Epithelial cell of esophagus (primary cell): ENCODE measurements around the gene ARHGAP30.
A peak's percentile ranks its signal among the peaks of the same experiment; 100 is the strongest.
"Not testable (repeated sequence)": the region's sequence is repeated elsewhere in the genome, so short reads cannot be mapped to it uniquely, and the experiment has no call there.

ENCODE experiments used
- DNase-seq: peaks from one replicate; pipeline ENCODE4 v3.0.0; 2010; ENCODE audit warnings: low read depth
- H3K4me3 ChIP-seq: 2 replicates; pipeline ENCODE4 v1.5.1; 2011; ENCODE audit warnings: mild to moderate bottlenecking, low read length, control low read depth
- TF ChIP-seq, protein P1 (sequence below): IDR thresholded peaks from 2 replicates; pipeline ENCODE4 v1.5.1; 2011; ENCODE audit warnings: low read depth, mild to moderate bottlenecking, low read length, control low read depth, inconsistent platforms; ENCODE audit not compliant: insufficient read depth; ENCODE audit errors: missing control alignments

The ARHGAP30 gene

DNA sequence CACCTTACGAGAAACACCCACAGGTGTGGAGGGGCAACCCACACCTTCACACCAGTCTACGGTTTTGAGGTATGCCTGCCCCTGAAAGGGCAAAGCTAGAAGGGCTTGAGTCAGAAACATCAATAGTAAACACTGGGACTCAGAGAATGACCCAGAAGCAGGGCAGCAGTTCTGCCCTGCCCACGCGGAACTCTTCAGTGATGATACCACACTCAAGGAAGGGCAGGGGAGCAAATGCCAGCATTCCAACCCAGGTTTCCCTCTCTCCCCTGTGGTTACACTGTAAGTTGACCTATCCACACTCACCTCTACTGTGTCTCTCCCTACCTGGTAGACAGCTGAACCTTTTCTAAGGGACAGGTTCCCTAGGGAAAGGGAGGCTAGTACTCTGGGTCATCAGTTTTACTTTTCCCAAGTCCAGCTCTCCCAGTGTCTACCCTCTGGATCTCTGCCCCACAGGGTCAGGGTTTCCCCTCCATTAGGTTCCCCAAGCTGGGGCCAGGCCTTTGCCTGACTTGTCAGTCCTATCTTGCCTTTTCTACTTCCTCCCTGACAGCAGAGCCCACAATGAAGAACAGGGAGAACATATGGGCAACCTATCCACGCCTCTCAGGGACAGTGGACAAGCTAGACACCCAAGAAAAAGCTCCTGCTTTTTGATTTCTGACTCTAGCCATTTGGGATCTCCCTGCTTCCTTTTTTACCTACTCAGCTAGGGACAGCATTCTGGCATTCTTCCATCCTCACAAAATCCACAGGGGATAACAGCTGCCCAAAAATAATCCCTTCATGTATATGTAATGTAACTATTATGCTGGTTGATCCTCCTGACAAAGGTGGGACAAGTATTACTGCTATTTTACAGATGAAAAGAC, 51.7 kb downstream of the ARHGAP30 start:
- TF ChIP-seq, protein P1, sequence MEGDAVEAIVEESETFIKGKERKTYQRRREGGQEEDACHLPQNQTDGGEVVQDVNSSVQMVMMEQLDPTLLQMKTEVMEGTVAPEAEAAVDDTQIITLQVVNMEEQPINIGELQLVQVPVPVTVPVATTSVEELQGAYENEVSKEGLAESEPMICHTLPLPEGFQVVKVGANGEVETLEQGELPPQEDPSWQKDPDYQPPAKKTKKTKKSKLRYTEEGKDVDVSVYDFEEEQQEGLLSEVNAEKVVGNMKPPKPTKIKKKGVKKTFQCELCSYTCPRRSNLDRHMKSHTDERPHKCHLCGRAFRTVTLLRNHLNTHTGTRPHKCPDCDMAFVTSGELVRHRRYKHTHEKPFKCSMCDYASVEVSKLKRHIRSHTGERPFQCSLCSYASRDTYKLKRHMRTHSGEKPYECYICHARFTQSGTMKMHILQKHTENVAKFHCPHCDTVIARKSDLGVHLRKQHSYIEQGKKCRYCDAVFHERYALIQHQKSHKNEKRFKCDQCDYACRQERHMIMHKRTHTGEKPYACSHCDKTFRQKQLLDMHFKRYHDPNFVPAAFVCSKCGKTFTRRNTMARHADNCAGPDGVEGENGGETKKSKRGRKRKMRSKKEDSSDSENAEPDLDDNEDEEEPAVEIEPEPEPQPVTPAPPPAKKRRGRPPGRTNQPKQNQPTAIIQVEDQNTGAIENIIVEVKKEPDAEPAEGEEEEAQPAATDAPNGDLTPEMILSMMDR = no peak
- H3K4me3 ChIP-seq = peak overlapping the region; percentile 98
- DNase-seq = peak; percentile 49

DNA sequence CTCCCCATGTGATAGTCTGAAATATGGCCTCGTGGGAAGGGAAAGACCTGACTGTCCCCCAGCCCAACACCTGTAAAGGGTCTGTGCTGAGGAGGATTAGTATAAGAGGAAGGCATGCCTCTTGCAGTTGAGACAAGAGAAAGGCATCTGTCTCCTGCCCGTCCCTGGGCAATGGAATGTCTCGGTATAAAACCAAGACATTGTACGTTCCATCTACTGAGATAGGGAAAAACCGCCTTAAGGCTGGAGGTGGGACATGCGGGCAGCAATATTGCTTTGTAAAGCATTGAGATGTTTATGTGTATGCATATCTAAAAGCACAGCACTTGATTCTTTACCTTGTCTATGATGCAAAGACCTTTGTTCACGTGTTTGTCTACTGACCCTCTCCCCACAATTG, 52.5 kb downstream of the ARHGAP30 start:
- DNase-seq = not testable (repeated sequence)
- peak overlapping the region; percentile 98 for H3K4me3 ChIP-seq

DNA sequence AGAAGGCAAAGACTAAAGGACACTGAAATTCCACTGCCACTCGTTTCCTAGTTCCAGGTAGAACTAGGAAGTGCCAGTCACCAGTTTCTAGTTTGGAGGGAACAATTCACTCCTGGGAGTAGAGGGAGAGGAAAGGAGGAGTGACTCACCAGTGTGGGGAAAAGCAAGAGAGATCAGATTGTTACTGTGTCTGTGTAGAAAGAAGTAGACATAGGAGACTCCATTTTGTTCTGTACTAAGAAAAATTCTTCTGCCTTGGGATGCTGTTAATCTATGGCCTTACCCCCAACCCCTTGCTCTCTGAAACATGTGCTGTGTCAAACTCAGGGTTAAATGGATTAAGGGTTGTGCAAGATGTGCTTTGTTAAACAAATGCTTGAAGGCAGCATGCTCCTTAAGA, 53.0 kb downstream of the ARHGAP30 start:
- peak; percentile 77 for DNase-seq
- not testable (repeated sequence) for H3K4me3 ChIP-seq

DNA sequence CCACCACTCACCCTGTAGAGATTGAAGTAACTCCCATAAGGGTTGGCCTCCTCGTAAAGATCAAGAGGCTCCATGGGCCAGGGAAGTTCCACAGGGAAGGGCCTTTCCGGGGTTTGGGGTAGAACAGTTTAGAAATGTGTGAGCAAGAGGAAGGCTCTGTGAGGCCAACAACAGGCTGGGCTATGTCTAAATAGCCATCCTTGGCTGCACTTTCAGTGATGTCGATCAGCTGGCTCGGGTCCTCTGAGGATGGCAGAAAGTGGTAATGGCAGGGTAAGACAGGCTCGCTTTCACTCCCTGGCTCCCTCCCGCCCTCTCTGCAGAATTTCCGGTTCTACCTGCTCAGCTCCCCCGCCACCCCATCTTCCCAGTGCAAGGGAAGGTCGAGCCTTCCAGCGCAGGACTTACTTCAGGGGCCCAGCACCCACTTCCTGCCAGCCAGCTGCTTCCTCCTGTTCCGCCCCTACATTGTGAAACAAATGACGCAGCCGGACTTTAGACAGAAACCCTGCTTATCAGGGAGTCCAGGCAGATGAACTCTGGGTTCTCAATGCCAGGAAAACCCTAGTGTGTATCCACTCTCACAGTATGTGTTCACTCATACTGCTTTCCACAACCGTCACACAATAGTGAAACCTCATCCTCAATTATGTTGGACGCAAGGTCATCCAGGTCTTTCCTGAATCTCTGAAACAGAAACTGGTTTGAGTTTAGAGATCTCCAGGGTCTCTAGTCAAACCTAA, 56.0 kb downstream of the ARHGAP30 start:
- TF ChIP-seq, protein P1 = peak; percentile 3
- peak; percentile 99 for DNase-seq
- H3K4me3 ChIP-seq = peak overlapping the region; percentile 9

DNA sequence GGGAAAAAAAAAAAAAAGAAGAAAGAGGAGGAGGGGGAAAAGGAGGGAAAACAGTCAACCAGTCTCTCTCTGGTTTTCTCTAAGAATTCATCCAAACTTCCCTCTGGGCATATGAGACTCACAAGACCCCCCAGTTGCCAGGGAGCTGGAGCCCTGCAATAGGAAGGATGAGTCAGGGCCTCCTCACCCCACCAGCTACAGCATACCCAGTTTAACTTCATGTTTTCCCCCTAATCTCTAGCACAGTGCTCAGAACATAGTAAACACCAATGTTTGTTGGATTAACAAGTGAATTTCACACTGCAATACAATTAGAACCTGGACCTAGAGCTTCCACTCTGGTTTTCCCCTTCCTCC, 56.6 kb downstream of the ARHGAP30 start:
- peak; percentile 39 for DNase-seq
- TF ChIP-seq, protein P1 = no peak
- H3K4me3 ChIP-seq = peak overlapping the region; percentile 9

DNA sequence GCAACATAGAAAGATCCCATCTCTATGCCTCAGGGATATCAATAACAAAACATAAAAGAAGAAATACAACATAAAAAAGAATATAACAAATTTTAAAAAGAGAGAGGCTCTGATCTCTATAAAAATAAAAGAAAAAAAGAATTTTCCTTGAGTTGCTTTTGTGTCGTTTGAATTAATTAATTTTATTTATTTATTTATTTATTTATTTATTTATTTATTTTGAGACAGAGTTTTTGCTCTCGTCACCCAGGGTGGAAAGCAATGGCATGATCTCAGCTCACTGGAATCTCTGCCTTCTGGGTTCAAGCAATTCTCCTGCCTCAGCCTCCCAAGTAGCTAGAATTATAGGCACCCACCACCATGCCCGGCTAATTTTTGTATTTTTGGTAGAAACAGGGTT, 57.3 kb downstream of the ARHGAP30 start:
- no peak for DNase-seq
- TF ChIP-seq, protein P1 = no peak
- H3K4me3 ChIP-seq = no peak overlapping the region

DNA sequence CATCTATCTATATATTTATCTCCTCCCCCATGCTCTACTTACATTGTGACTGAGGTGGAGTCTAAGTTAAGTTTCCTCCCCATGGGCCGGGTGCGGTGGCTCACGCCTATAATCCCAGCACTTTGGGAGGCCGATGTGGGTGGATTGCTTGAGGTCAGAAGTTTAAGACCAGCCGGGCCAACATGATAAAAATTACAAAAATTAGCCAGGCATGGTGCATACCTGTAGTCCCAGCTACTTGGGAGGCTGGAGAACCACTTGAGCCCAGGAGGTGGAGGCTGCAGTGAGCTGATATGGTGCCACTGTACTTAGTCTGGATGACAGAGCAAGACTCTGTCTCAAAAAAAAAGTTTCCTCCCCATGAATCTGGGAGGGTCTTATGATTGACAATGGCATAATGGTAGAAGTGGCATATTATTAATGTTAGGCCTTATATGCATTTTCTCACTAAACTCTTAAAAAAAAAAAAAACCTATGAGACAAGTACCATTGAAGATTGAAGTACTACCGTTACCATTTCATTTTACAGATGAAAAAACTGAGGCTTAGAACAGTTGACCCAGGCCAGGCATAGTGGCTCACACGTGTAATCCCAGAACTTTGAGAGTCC, 60.0 kb downstream of the ARHGAP30 start:
- DNase-seq = no peak
- TF ChIP-seq, protein P1 = no peak
- no peak overlapping the region for H3K4me3 ChIP-seq
